Testis (tissue), 3 donors: ENCODE results near the gene SNORC. TPM values are rescaled to one million over a fixed set of nuclear protein-coding genes. Genes with fewer than 3 reads are reported as not detected.

ENCODE experiments used
- DNase-seq: peaks from one replicate; pipeline ENCODE4 v3.0.0-alpha.2; 2019
- H3K27ac ChIP-seq, 2 donors: fragments of 200-600 bp; sonication (generic); one replicate each; pipeline ENCODE4 v1.5.1; 2019
- H3K27me3 ChIP-seq: fragments of 200-600 bp; sonication (generic); one replicate; pipeline ENCODE4 v1.5.1; 2019
- H3K36me3 ChIP-seq: fragments of 200-600 bp; sonication (generic); one replicate; pipeline ENCODE4 v1.5.1; 2017; ENCODE audit warnings: low read depth; ENCODE audit errors: missing control alignments
- H3K4me1 ChIP-seq: fragments of 200-600 bp; sonication (generic); one replicate; pipeline ENCODE4 v1.5.1; 2019
- H3K4me3 ChIP-seq, 2 donors: fragments of 200-600 bp; sonication (generic); one replicate each; pipeline ENCODE4 v1.5.1; 2017 to 2019
- H3K9me3 ChIP-seq: fragments of 200-600 bp; sonication (generic); one replicate; pipeline ENCODE4 v1.5.1; 2017
- POLR2A ChIP-seq: fragments of 450-650 bp; IDR thresholded peaks from one replicate; pipeline ENCODE4 v1.6.1; 2017; ENCODE audit warnings: antibody characterized with exemption, mild to moderate bottlenecking, moderate library complexity
- WGBS, 2 donors: methylation state at CpG; one replicate each; pipeline ENCODE4 v1.1.5; 2018; 5-methylcytosine and 5-hydroxymethylcytosine counted together
- intact Hi-C: fragments of 100-400 bp; cut with DNase I; formaldehyde crosslinking; loops from one replicate; pipeline ENCODE4 v1.15.1; 2023; ENCODE audit warnings: low total_unique reads
- polyA plus RNA-seq: library from polyadenylated mRNA; stranded (reverse); fragments of 350-450 nt; fragmentation: Illumina TruSeq; extraction: RNeasy Lipid Tissue Mini Kit (QIAGEN cat#74804); gene quantifications from one replicate; pipeline ENCODE4 v1.2.3, GENCODE V29; 2014; ENCODE audit warnings: low read depth, low replicate concordance; ENCODE audit not compliant: insufficient read depth
- total RNA-seq, 2 donors: library from RNA; depleted of rRNA; stranded (reverse); fragments of >200 nt; gene quantifications; one replicate each; pipeline ENCODE4 v1.2.3, GENCODE V29; 2016
- TF ChIP-seq, protein P1 (sequence below), 3 experiments: fragments of 450-650 bp in 2 of 3; fragments of 200-600 bp in 1 of 3; sonication (generic) in 1 of 3; IDR thresholded peaks; one replicate each; pipeline ENCODE4 v1.5.1; 2016 to 2019; ENCODE audit warnings: antibody characterized with exemption in 3 of 3, mild to moderate bottlenecking in 2 of 3, moderate library complexity in 1 of 3

The SNORC gene
- total and polyA plus RNA-seq, 3 donors from 2014 or later = 7.3 to 15.9 (median 14.5) TPM

- Histone ChIP-seq H3K27ac (no peak overlapping the region), H3K9me3 (no peaks in the 10 kb centered on the region), H3K4me3 (no peak overlapping the region), H3K27me3 (no peaks in the 10 kb centered on the region), H3K4me1 (peaks cover 16% of the 10 kb centered on the region), H3K36me3 (no peaks in the 10 kb centered on the region)
- 93 to 95% methylated on average over 16 to 19 of the region's 19 CpGs for WGBS, 2 donors
- intact Hi-C loops = no loop called here
- TF ChIP-seq, protein P1, sequence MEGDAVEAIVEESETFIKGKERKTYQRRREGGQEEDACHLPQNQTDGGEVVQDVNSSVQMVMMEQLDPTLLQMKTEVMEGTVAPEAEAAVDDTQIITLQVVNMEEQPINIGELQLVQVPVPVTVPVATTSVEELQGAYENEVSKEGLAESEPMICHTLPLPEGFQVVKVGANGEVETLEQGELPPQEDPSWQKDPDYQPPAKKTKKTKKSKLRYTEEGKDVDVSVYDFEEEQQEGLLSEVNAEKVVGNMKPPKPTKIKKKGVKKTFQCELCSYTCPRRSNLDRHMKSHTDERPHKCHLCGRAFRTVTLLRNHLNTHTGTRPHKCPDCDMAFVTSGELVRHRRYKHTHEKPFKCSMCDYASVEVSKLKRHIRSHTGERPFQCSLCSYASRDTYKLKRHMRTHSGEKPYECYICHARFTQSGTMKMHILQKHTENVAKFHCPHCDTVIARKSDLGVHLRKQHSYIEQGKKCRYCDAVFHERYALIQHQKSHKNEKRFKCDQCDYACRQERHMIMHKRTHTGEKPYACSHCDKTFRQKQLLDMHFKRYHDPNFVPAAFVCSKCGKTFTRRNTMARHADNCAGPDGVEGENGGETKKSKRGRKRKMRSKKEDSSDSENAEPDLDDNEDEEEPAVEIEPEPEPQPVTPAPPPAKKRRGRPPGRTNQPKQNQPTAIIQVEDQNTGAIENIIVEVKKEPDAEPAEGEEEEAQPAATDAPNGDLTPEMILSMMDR (IDR thresholded peaks at IDR 0.05) = no peak
- no peak for TF ChIP-seq POLR2A
- DNase-seq = peak; percentile 11
These were observed 24.7 kb downstream of the SNORC start for GRCh38 chr2:232894746-232895145.

GRCh38 chr2:232896111-232896510, 26.0 kb downstream of the SNORC start:
- Histone ChIP-seq H3K9me3 (no peaks in the 10 kb centered on the region), H3K4me3 (no peak overlapping the region), H3K36me3 (no peaks in the 10 kb centered on the region), H3K27me3 (no peaks in the 10 kb centered on the region), H3K27ac (no peak overlapping the region), H3K4me1 (peaks cover 8% of the 10 kb centered on the region)
- intact Hi-C loops = no loop called here
- DNase-seq = peak; percentile 3
- TF ChIP-seq, protein P1 (IDR thresholded peaks at IDR 0.05) = no peak
- no peak for TF ChIP-seq POLR2A

GRCh38 chr2:232896720-232897597, 26.9 kb downstream of the SNORC start:
- no peak overlapping the region for H3K27ac ChIP-seq
- intact Hi-C loops = no loop called here
- TF ChIP-seq, protein P1 (IDR thresholded peaks at IDR 0.05) = no peak
- TF ChIP-seq POLR2A = no peak
- no peak overlapping the region for H3K4me3 ChIP-seq
- no peaks in the 10 kb centered on the region for H3K36me3 ChIP-seq
- no peak for DNase-seq
- H3K27me3 ChIP-seq = no peaks in the 10 kb centered on the region
- whole genome bisulfite sequencing, 2 donors = 91 to 93% methylated on average over 8 to 9 of the region's 9 CpGs
- no peaks in the 10 kb centered on the region for H3K9me3 ChIP-seq
- H3K4me1 ChIP-seq = peaks cover 4% of the 10 kb centered on the region

DNA sequence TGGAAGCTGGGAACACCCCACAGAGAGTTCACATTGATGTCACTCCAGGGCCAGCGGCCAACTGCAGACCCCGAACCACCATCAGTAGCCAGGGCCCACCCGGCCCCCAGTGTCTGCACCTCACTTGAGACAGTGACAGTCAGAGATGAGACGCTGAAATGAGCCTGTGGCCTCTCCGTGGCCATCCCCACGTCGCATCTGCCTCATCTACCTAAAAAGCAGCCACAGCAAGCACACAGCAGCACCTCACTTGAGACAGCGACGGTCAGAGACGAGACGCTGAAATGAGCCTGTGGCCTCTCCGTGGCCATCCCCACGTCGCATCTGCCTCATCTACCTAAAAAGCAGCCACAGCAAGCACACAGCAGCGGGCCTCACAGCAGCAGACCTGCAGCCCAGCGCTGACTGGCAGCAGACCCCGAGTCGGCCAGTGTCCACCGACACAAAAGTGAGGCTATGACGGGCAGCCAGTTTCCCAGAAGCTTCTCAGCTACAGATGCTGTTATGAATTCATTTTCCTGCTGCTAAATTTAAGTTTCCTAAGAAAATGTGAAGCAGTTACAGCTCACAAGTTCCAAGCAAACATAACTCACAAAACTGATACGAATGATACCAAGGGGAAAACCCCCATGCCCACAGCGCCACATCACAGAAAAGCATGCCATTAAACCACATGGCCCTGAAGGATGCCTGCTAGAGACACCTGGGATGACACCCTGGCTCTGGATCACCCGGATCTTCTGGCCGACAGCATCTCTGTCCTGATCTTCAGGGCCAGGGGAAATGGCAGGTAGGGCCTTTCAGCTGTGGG, 27.7 kb downstream of the SNORC start:
- Histone ChIP-seq H3K36me3 (no peaks in the 10 kb centered on the region), H3K27ac (no peak overlapping the region), H3K9me3 (no peaks in the 10 kb centered on the region), H3K4me1 (peaks cover 4% of the 10 kb centered on the region), H3K4me3 (no peak overlapping the region), H3K27me3 (no peaks in the 10 kb centered on the region)
- WGBS, 2 donors = 83 to 93% methylated on average over 19 to 24 of the region's 24 CpGs
- intact Hi-C loops = no loop called here
- DNase-seq = no peak
- TF ChIP-seq, protein P1 (IDR thresholded peaks at IDR 0.05) = no peak
- TF ChIP-seq POLR2A = no peak
